ENCODE results near the gene CRLF1. TPM values are rescaled to one million over a fixed set of nuclear protein-coding genes. Genes with fewer than 3 reads are reported as not detected.

CRLF1 gene
- total RNA-seq, 1 donor from 2014 or later: 0.58 TPM

GRCh38 chr19:18543814-18544475 is 62.7 kb downstream of the CRLF1 start:
- DNase-seq (ENCODE audit: low read depth): no peak
- no peak for TF ChIP-seq CTCF (conservative IDR thresholded peaks at IDR 0.05; ENCODE audit: low read depth, low read length)
- H3K4me3 ChIP-seq (ENCODE audit: low read depth, low read length): peak overlapping the region; percentile 49

Other genes with a start within 250 kb of the CRLF1 start
- gene GDF15, start 220.6 kb downstream of the CRLF1 start, total RNA-seq: 76.3 and 262 TPM in 2 replicates
- gene LRRC25, start 209.2 kb downstream of the CRLF1 start, total RNA-seq: 0.06 TPM in 1 of 2 replicates, not detected in the other
- gene SSBP4, start 187.4 kb downstream of the CRLF1 start, total RNA-seq: 119 and 171 TPM in 2 replicates
- 88.7 and 115 TPM in 2 replicates for gene ISYNA1, start 168.7 kb downstream of the CRLF1 start, total RNA-seq
- gene ELL, start 84.7 kb downstream of the CRLF1 start, total RNA-seq: 7.6 and 10.9 TPM in 2 replicates
- gene FKBP8, start 63.2 kb downstream of the CRLF1 start, total RNA-seq: 223 and 315 TPM in 2 replicates
- 128 and 207 TPM in 2 replicates for gene KXD1, start 48.9 kb downstream of the CRLF1 start, total RNA-seq
- gene UBA52, start 34.9 kb downstream of the CRLF1 start, total RNA-seq: 1,133 and 1,698 TPM in 2 replicates
- 141 and 167 TPM in 2 replicates for gene REX1BD, start 18.0 kb downstream of the CRLF1 start, total RNA-seq
- 0.23 TPM in 1 of 2 replicates, not detected in the other for gene TMEM59L, start 6.1 kb upstream of the CRLF1 start, total RNA-seq
- gene KLHL26, start 30.2 kb upstream of the CRLF1 start, total RNA-seq: 5.1 and 16.5 TPM in 2 replicates
- 1.3 and 3.0 TPM in 2 replicates for gene CRTC1, start 76.9 kb upstream of the CRLF1 start, total RNA-seq
- gene COMP, start 184.5 kb upstream of the CRLF1 start, total RNA-seq: not detected in 2 replicates
- gene UPF1, start 225.2 kb upstream of the CRLF1 start, total RNA-seq: 46.5 and 63.7 TPM in 2 replicates

All from epithelial cell of proximal tubule (primary cell).